ENCODE results near the gene MIGA2. TPM values are rescaled to one million over a fixed set of nuclear protein-coding genes. Genes with fewer than 3 reads are reported as not detected.

Gene MIGA2
- total and polyA plus RNA-seq, 11 donors, result 27.7 to 61.3 (median 31.6) TPM

DNA sequence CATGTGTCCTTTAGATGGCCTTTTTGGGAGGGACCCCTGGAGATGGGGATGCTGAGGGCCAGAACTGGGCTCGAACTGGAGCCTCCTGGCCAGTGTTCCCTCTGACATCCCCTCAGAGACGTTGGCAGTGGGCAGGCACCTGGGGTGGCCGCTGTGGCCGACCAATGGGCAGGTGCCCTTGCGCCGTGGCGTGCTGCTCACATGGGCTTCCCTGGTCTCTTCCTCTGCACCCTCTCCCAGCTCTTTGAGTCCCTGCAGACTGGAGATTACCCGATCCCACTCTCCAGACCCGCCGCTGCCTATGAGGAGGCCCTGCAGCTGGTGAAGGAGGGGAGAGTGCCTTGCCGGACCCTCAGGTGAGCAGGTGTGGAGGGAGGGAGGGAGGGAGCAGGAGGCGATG is 24.6 kb downstream of the MIGA2 start:
- Histone ChIP-seq H3K36me3 (peaks cover 0 to 98% (median 90%) of the 10 kb centered on the region in 9 donors), H3K4me1 (no peaks in the 10 kb centered on the region), H3K27me3 (no peaks in the 10 kb centered on the region), H3K9me3 (no peaks in the 10 kb centered on the region), H3K4me3 (no peak overlapping the region), H3K27ac (no peak overlapping the region)
- no peak for DNase-seq
- TF ChIP-seq POLR2A (IDR thresholded peaks at IDR 0.05), result no peak
- TF ChIP-seq, protein P1, sequence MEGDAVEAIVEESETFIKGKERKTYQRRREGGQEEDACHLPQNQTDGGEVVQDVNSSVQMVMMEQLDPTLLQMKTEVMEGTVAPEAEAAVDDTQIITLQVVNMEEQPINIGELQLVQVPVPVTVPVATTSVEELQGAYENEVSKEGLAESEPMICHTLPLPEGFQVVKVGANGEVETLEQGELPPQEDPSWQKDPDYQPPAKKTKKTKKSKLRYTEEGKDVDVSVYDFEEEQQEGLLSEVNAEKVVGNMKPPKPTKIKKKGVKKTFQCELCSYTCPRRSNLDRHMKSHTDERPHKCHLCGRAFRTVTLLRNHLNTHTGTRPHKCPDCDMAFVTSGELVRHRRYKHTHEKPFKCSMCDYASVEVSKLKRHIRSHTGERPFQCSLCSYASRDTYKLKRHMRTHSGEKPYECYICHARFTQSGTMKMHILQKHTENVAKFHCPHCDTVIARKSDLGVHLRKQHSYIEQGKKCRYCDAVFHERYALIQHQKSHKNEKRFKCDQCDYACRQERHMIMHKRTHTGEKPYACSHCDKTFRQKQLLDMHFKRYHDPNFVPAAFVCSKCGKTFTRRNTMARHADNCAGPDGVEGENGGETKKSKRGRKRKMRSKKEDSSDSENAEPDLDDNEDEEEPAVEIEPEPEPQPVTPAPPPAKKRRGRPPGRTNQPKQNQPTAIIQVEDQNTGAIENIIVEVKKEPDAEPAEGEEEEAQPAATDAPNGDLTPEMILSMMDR (IDR thresholded peaks at IDR 0.05), result no peak
- no peak for ATAC-seq
- intact Hi-C loops (cut with DNase I), result loop anchor here in 1 of 10 donors (10.0 kb wide), 1 partner anchor 1094 kb away; no protein-coding TSS in a partner anchor
- 89 to 97% (median 95%) methylated on average over 10 to 12 of the region's 12 CpGs for WGBS, 4 donors

DNA sequence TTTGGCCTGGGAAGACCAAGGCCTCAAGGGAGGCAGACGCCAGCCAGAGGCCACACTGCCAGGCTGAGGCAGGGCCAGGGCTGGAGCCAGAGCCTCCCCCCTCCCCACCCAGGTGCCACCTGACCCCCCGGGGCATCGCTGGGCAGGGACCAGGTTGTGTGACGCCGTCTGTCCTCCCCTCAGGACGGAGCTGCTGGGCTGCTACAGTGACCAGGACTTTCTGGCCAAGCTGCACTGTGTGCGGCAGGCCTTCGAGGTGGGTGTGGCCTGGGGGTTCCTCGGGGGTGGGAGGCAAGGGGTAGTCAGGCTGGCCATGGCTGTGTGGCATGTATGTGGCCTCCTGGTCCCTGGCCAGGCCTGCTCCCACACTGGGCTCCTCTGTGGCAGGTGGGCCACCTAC is 26.6 kb downstream of the MIGA2 start:
- Histone ChIP-seq H3K4me1 (peaks cover 0 to under 1% (median 0%) of the 10 kb centered on the region in 12 donors), H3K4me3 (no peak overlapping the region), H3K27ac (no peak overlapping the region), H3K36me3 (peaks cover 0 to 92% (median 86%) of the 10 kb centered on the region in 9 donors), H3K9me3 (no peaks in the 10 kb centered on the region), H3K27me3 (no peaks in the 10 kb centered on the region)
- ATAC-seq (no peak), DNase-seq (no peak)
- TF ChIP-seq, protein P1 (IDR thresholded peaks at IDR 0.05), result no peak
- no peak for TF ChIP-seq POLR2A (IDR thresholded peaks at IDR 0.05)
- 92 to 93% (median 92%) methylated on average over 7 to 9 of the region's 9 CpGs; no CpG with 5 or more reads in 1 of the 4 donors for WGBS, 4 donors
- intact Hi-C loops (cut with DNase I), result loop anchor here in 1 of 10 donors (10.0 kb wide), 1 partner anchor 1092 kb away; no protein-coding TSS in a partner anchor

DNA sequence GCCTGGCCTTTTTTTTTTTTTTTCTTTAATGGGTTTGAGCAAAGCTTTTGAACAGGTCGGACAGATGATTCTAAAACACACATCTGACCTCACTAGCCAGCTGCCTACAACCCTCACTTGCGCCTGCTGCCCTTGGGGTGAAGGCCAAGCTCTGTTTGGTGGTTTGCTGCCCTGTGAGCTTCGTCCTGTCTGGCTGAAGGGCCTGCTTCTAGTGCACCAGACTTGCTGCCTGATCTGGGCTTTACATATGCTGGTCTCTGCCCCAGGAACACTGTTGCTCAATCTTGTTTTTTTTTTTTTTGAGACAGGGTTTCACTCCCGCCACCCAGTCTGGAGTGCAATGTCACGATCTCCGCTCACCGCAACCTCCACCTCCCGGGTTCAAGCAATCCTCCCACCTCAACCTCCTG is 28.1 kb downstream of the MIGA2 start:
- 91 to 98% (median 96%) methylated on average over 8 of the region's 8 CpGs for WGBS, 4 donors
- Histone ChIP-seq H3K9me3 (no peaks in the 10 kb centered on the region), H3K27me3 (no peaks in the 10 kb centered on the region), H3K27ac (no peak overlapping the region), H3K4me3 (no peak overlapping the region), H3K4me1 (peaks cover 0 to 13% (median 5%) of the 10 kb centered on the region in 12 donors), H3K36me3 (peaks cover 0 to 89% (median 82%) of the 10 kb centered on the region in 9 donors)
- TF ChIP-seq, protein P1 (IDR thresholded peaks at IDR 0.05), result no peak
- no peak for TF ChIP-seq POLR2A (IDR thresholded peaks at IDR 0.05)
- ATAC-seq (no peak), DNase-seq (no peak)
- intact Hi-C loops (cut with DNase I), result loop anchor here in 1 of 10 donors (10.0 kb wide), 1 partner anchor 1090 kb away; no protein-coding TSS in a partner anchor

DNA sequence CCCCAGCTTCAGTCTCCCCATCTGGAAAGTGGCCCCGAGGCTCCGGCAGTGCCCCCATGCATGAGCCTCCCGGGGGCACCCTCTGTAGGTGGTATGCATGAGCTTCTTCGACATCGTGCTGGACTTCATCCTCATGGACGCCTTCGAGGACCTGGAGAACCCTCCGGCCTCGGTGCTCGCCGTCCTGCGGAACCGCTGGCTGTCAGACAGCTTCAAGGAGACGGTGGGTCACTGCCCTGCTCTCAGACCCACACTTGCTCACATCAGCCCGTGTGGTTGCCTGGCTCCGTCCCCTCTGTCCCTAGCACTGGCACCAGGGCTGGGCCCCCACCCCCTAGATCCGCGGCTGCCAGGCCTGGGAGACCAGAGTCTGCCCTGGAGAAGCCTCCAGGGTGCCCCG is 31.7 kb downstream of the MIGA2 start:
- peak overlapping the region in 7 of 12 donors; percentile 80 to 91 (median 86) for H3K27ac ChIP-seq
- H3K27me3 ChIP-seq, result no peaks in the 10 kb centered on the region
- 86 to 93% (median 90%) methylated on average over 5 to 19 of the region's 19 CpGs for WGBS, 4 donors
- peaks cover 0 to 68% (median 54%) of the 10 kb centered on the region in 9 donors for H3K36me3 ChIP-seq
- H3K4me3 ChIP-seq, result no peak overlapping the region
- TF ChIP-seq, protein P1 (IDR thresholded peaks at IDR 0.05), result no peak
- TF ChIP-seq POLR2A (IDR thresholded peaks at IDR 0.05), result no peak
- DNase-seq (no peak), ATAC-seq (no peak)
- H3K4me1 ChIP-seq, result peaks cover 0 to 28% (median 11%) of the 10 kb centered on the region in 12 donors
- H3K9me3 ChIP-seq, result no peaks in the 10 kb centered on the region
- intact Hi-C loops (cut with DNase I), result loop anchor here in 1 of 10 donors (10.0 kb wide), 1 partner anchor 1087 kb away; no protein-coding TSS in a partner anchor
